ENCODE results near the gene NXPH4. TPM values are rescaled to one million over a fixed set of nuclear protein-coding genes. Genes with fewer than 3 reads are reported as not detected.

Gene NXPH4
- total RNA-seq, 2 donors from 2014 or later: 0.27 TPM; not detected in 1

DNA sequence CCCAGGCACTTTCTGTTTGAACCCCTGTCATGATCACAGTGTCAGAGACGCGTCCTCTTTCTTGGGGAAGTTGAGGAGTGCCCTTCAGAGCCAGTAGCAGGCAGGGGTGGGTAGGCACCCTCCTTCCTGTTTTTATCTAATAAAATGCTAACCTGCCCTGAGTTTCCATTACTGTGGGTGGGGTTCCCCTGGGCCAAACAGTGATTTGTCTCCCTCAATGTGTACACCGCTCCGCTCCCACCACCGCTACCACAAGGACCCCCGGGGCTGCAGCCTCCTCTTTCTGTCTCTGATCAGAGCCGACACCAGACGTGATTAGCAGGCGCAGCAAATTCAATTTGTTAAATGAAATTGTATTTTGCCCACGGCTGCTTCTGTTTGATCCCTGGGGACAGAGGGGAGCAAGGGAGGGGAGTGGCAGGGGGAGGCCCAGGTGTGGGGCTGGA lies 18.0 kb downstream of the NXPH4 start:
- peaks cover 35% of the 10 kb centered on the region for H3K27me3 ChIP-seq
- no peak overlapping the region for H3K4me3 ChIP-seq
- no peak for DNase-seq
- H3K36me3 ChIP-seq: peaks cover 9% of the 10 kb centered on the region
- TF ChIP-seq, protein P1, sequence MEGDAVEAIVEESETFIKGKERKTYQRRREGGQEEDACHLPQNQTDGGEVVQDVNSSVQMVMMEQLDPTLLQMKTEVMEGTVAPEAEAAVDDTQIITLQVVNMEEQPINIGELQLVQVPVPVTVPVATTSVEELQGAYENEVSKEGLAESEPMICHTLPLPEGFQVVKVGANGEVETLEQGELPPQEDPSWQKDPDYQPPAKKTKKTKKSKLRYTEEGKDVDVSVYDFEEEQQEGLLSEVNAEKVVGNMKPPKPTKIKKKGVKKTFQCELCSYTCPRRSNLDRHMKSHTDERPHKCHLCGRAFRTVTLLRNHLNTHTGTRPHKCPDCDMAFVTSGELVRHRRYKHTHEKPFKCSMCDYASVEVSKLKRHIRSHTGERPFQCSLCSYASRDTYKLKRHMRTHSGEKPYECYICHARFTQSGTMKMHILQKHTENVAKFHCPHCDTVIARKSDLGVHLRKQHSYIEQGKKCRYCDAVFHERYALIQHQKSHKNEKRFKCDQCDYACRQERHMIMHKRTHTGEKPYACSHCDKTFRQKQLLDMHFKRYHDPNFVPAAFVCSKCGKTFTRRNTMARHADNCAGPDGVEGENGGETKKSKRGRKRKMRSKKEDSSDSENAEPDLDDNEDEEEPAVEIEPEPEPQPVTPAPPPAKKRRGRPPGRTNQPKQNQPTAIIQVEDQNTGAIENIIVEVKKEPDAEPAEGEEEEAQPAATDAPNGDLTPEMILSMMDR (IDR thresholded peaks at IDR 0.05): no peak
- H3K27ac ChIP-seq: no peak overlapping the region
- H3K9ac ChIP-seq (ENCODE audit: low read depth in 2 of 2, low read length in 2 of 2): no peak overlapping the region
- intact Hi-C loops (cut with DNase I): no loop called here
- no peaks in the 10 kb centered on the region for H3K9me3 ChIP-seq
- H3K4me1 ChIP-seq: peaks cover 16% of the 10 kb centered on the region

- intact Hi-C loops (cut with DNase I): no loop called here
- Histone ChIP-seq H3K4me1 (peaks cover 21% of the 10 kb centered on the region), H3K27me3 (peaks cover 41% of the 10 kb centered on the region), H3K9ac (ENCODE audit: low read depth in 2 of 2, low read length in 2 of 2) (no peak overlapping the region), H3K9me3 (no peaks in the 10 kb centered on the region), H3K4me3 (no peak overlapping the region), H3K27ac (no peak overlapping the region), H3K36me3 (peaks cover 9% of the 10 kb centered on the region)
- DNase-seq: no peak
- TF ChIP-seq, protein P1 (IDR thresholded peaks at IDR 0.05): no peak
Observed at GRCh38 chr12:57235017-57235727, 18.6 kb downstream of the NXPH4 start.

GRCh38 chr12:57235728-57236131 lies 19.1 kb downstream of the NXPH4 start:
- Histone ChIP-seq H3K4me3 (no peak overlapping the region), H3K27me3 (peaks cover 46% of the 10 kb centered on the region), H3K9me3 (no peaks in the 10 kb centered on the region), H3K4me1 (peaks cover 22% of the 10 kb centered on the region), H3K27ac (no peak overlapping the region), H3K9ac (ENCODE audit: low read depth in 2 of 2, low read length in 2 of 2) (no peak overlapping the region), H3K36me3 (peaks cover 9% of the 10 kb centered on the region)
- TF ChIP-seq, protein P1 (IDR thresholded peaks at IDR 0.05): no peak
- intact Hi-C loops (cut with DNase I): no loop called here
- no peak for DNase-seq

GRCh38 chr12:57236201-57236924 lies 19.8 kb downstream of the NXPH4 start:
- no peak overlapping the region for H3K9ac ChIP-seq (ENCODE audit: low read depth in 2 of 2, low read length in 2 of 2)
- H3K36me3 ChIP-seq: peaks cover 9% of the 10 kb centered on the region
- intact Hi-C loops (cut with DNase I): no loop called here
- no peak for DNase-seq
- H3K27me3 ChIP-seq: peaks cover 53% of the 10 kb centered on the region
- TF ChIP-seq, protein P1 (IDR thresholded peaks at IDR 0.05): no peak
- H3K9me3 ChIP-seq: no peaks in the 10 kb centered on the region
- peaks cover 26% of the 10 kb centered on the region for H3K4me1 ChIP-seq
- no peak overlapping the region for H3K4me3 ChIP-seq
- H3K27ac ChIP-seq: no peak overlapping the region

DNA sequence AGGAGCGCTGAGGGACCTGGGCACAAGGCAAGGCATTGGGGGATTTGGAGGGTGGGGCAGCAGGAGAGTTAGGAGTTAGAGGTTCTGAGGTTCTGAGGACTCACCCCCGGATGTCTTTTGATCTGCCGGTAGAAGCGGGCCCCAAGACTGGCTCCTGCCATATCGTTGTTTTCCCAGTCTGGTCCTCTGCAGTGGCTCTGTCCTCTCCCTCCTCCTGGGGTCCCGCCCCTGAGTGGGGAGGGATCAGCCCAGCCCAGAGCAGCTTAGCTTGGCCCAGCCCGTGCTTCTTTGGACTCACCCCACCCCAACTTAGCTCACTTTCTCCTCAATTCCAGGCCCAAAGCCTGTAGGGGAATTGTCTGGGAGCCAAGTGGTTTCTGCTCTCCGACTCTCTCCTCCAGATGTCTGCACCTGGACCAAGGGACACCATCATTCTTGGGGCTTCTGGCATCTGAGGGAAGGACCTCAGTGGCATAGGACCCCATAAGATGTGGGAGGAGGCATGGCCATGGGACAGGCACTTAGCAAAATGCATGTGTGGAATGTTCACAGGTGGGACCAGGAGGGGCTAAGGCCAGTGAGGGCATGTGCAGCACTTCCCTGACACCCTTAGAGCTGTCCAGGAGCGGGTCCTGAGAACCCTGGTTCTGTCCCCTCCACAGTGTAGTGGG lies 20.5 kb downstream of the NXPH4 start:
- TF ChIP-seq, protein P1 (IDR thresholded peaks at IDR 0.05): no peak
- peaks cover 26% of the 10 kb centered on the region for H3K4me1 ChIP-seq

More for the DNA sequence above, 20.5 kb downstream of the NXPH4 start:
- peaks cover 9% of the 10 kb centered on the region for H3K36me3 ChIP-seq
- H3K4me3 ChIP-seq: no peak overlapping the region
- peaks cover 60% of the 10 kb centered on the region for H3K27me3 ChIP-seq
- no peaks in the 10 kb centered on the region for H3K9me3 ChIP-seq
- no peak for DNase-seq
- no peak overlapping the region for H3K9ac ChIP-seq (ENCODE audit: low read depth in 2 of 2, low read length in 2 of 2)
- H3K27ac ChIP-seq: no peak overlapping the region
- intact Hi-C loops (cut with DNase I): no loop called here
